ENCODE measurements around the gene SRPK2. TPM values are rescaled to one million over a fixed set of nuclear protein-coding genes. Genes with fewer than 3 reads are reported as not detected.
"Not testable (repeated sequence)": the region's sequence is repeated elsewhere in the genome, so short reads cannot be mapped to it uniquely, and the experiment has no call there.

SRPK2 gene
- polyA plus RNA-seq, 1 donor, result 26.7 TPM

DNA sequence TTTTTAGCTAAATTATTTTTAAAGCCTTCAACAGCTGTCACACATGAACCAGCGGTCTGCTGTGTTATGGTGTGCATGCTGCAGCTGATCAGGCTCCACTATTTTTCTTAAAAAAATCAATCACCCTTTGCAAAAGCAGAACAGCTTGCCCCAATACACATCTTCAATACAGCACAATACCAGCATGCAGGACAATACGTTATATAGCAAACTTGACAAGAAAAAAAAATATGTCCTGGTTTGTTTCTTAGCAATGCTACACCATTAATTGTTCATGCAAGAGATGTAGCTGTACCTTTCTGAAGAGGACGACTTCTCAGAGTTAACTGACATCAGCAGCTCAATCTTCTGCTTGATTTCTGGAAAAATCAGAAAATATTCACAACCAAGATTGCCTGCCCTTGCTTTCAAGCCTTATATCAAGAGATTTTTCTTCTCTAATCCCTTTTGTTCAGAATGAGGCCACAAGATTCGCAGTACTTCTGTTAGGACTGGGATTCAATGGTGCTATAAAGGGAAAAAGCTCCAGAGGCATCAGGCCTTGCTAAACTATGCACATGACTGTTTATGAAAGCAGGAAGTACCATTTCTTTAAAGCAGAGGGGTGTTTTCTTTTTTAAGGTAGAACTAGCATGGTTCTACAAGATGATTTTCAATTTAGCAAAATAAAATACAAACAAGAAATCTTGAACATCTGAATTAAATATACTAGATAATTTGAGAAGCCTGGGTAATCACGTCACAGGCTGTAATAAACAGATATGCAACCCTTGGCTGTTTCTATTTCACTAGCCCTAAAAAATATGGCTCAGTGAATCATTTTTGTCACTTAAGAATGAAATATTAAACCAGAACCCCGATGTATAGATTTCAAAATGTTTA, 120.0 kb downstream of the SRPK2 start:
- no CpG with 5 or more reads among the region's 6 CpGs for WGBS (ENCODE audit: insufficient coverage, low lambda C conversion rate)
- H3K27me3 ChIP-seq (ENCODE audit: control insufficient read depth, insufficient read depth, low read length), result no peaks in the 10 kb centered on the region
- peak overlapping the region; percentile 44 for H3K4me3 ChIP-seq (ENCODE audit: low read length)
- peak overlapping the region; percentile 77 for H3K27ac ChIP-seq (ENCODE audit: low read length)
- H3K36me3 ChIP-seq (ENCODE audit: control insufficient read depth, insufficient read depth, low read length), result no peaks in the 10 kb centered on the region
- H3K9me3 ChIP-seq (ENCODE audit: control insufficient read depth, low read depth, low read length), result no peaks in the 10 kb centered on the region
- H3K4me1 ChIP-seq (ENCODE audit: control insufficient read depth, insufficient read depth, low read length), result peaks cover 5% of the 10 kb centered on the region
- peak; percentile 37 to 83 for DNase-seq

DNA sequence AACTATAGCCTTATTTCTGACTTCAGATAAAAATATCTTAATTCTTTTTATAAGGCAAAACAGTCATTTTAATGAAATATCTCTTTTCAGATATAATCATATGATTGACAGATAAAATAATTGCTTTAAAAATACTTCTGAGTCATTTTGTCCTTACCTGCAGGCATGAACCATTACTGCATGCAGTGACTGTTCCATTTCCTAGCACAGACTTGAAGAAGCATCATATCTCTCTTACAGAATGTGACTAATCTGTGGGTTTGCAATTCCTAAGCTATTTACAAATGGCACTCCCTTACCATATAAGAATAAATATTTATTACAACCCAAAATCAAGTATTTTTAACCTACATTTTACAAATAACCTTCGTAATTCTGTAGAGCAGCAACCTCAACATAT, 120.7 kb downstream of the SRPK2 start:
- no peaks in the 10 kb centered on the region for H3K27me3 ChIP-seq (ENCODE audit: control insufficient read depth, insufficient read depth, low read length)
- H3K27ac ChIP-seq (ENCODE audit: low read length), result peak overlapping the region; percentile 77
- WGBS (ENCODE audit: insufficient coverage, low lambda C conversion rate), result 50% methylated on average over 1 of the region's 1 CpG
- H3K9me3 ChIP-seq (ENCODE audit: control insufficient read depth, low read depth, low read length), result no peaks in the 10 kb centered on the region
- no peaks in the 10 kb centered on the region for H3K36me3 ChIP-seq (ENCODE audit: control insufficient read depth, insufficient read depth, low read length)
- H3K4me1 ChIP-seq (ENCODE audit: control insufficient read depth, insufficient read depth, low read length), result peaks cover 5% of the 10 kb centered on the region
- H3K4me3 ChIP-seq (ENCODE audit: low read length), result peak overlapping the region; percentile 44
- no peak for DNase-seq

GRCh38 chr7:105267244-105267643, 121.5 kb downstream of the SRPK2 start:
- Histone ChIP-seq H3K4me1 (ENCODE audit: control insufficient read depth, insufficient read depth, low read length) (peaks cover 5% of the 10 kb centered on the region), H3K9me3 (ENCODE audit: control insufficient read depth, low read depth, low read length) (no peaks in the 10 kb centered on the region), H3K4me3 (ENCODE audit: low read length) (no peak overlapping the region), H3K27me3 (ENCODE audit: control insufficient read depth, insufficient read depth, low read length) (no peaks in the 10 kb centered on the region), H3K36me3 (ENCODE audit: control insufficient read depth, insufficient read depth, low read length) (no peaks in the 10 kb centered on the region), H3K27ac (ENCODE audit: low read length) (peak overlapping the region; percentile 77)
- no CpG with 5 or more reads among the region's 1 CpG for whole genome bisulfite sequencing (ENCODE audit: insufficient coverage, low lambda C conversion rate)
- no peak for DNase-seq

- H3K27me3 ChIP-seq (ENCODE audit: control insufficient read depth, insufficient read depth, low read length), result no peaks in the 10 kb centered on the region
- no peak overlapping the region for H3K4me3 ChIP-seq (ENCODE audit: low read length)
- H3K4me1 ChIP-seq (ENCODE audit: control insufficient read depth, insufficient read depth, low read length), result peaks cover 5% of the 10 kb centered on the region
- no peak for DNase-seq
- no CpG with 5 or more reads among the region's 1 CpG for WGBS (ENCODE audit: insufficient coverage, low lambda C conversion rate)
- no peaks in the 10 kb centered on the region for H3K36me3 ChIP-seq (ENCODE audit: control insufficient read depth, insufficient read depth, low read length)
- H3K9me3 ChIP-seq (ENCODE audit: control insufficient read depth, low read depth, low read length), result no peaks in the 10 kb centered on the region
- no peak overlapping the region for H3K27ac ChIP-seq (ENCODE audit: low read length)
These were observed 124.0 kb downstream of the SRPK2 start for GRCh38 chr7:105264707-105265106.

DNA sequence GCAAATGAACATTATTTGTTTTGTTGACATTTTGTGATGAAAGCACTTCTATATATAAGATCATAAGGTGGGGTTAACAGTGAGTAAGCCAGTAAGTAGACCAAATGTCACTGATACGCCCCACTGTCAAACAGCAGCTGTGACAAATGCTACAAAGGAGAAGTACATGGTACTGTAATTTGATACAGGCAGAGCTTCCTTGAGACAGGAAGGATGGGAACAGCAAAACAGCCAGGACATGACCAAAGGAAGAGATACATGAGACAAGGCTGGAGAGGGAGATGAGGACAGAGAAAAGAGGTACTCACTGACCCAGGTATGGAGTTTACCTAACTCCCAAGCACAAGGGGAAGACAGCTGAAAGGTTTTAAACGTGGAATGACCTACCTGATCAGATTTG, 127.0 kb downstream of the SRPK2 start:
- no CpG with 5 or more reads among the region's 2 CpGs for WGBS (ENCODE audit: insufficient coverage, low lambda C conversion rate)
- peak in 1 of 2 donors; percentile 38 for DNase-seq
- no peak overlapping the region for H3K27ac ChIP-seq (ENCODE audit: low read length)

DNA sequence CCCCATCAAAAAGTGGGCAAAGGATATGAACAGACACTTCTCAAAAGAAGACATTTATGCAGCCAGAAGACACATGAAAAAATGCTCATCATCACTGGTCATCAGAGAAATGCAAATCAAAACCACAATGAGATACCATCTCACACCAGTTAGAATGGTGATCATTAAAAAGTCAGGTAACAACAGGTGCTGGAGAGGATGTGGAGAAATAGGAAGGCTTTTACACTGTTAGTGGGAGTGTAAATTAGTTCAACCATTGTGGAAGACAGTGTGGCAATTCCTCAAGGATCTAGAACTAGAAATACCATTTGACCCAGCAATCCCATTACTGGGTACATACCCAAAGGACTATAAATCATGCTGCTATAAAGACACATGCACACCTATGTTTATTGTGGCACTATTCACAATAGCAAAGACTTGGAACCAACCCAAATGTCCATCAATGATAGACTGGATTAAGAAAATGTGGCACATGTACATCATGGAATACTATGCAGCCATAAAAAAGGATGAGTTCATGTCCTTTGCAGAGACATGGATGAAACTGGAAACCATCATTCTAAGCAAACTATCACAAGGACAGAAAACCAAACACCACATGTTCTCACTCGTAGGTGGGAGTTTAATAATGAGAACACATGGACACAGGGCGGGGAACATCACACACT, 128.4 kb downstream of the SRPK2 start:
- H3K36me3 ChIP-seq (ENCODE audit: control insufficient read depth, insufficient read depth, low read length); H3K27me3 ChIP-seq (ENCODE audit: control insufficient read depth, insufficient read depth, low read length); H3K27ac ChIP-seq (ENCODE audit: low read length); H3K9me3 ChIP-seq (ENCODE audit: control insufficient read depth, low read depth, low read length); H3K4me1 ChIP-seq (ENCODE audit: control insufficient read depth, insufficient read depth, low read length); DNase-seq; H3K4me3 ChIP-seq (ENCODE audit: low read length): not testable (repeated sequence)
- no CpG with 5 or more reads among the region's 2 CpGs for WGBS (ENCODE audit: insufficient coverage, low lambda C conversion rate)

More for the DNA sequence above, 127.0 kb downstream of the SRPK2 start:
- no peaks in the 10 kb centered on the region for H3K27me3 ChIP-seq (ENCODE audit: control insufficient read depth, insufficient read depth, low read length)
- H3K9me3 ChIP-seq (ENCODE audit: control insufficient read depth, low read depth, low read length), result no peaks in the 10 kb centered on the region
- no peaks in the 10 kb centered on the region for H3K36me3 ChIP-seq (ENCODE audit: control insufficient read depth, insufficient read depth, low read length)
- H3K4me1 ChIP-seq (ENCODE audit: control insufficient read depth, insufficient read depth, low read length), result no peaks in the 10 kb centered on the region
- H3K4me3 ChIP-seq (ENCODE audit: low read length), result no peak overlapping the region

- DNase-seq; H3K4me1 ChIP-seq (ENCODE audit: control insufficient read depth, insufficient read depth, low read length); H3K36me3 ChIP-seq (ENCODE audit: control insufficient read depth, insufficient read depth, low read length); H3K27me3 ChIP-seq (ENCODE audit: control insufficient read depth, insufficient read depth, low read length); H3K4me3 ChIP-seq (ENCODE audit: low read length); H3K27ac ChIP-seq (ENCODE audit: low read length); H3K9me3 ChIP-seq (ENCODE audit: control insufficient read depth, low read depth, low read length): not testable (repeated sequence)
These were observed 129.8 kb downstream of the SRPK2 start for GRCh38 chr7:105258919-105259318.

GRCh38 chr7:105257338-105257737, 131.4 kb downstream of the SRPK2 start:
- no peak overlapping the region for H3K4me3 ChIP-seq (ENCODE audit: low read length)
- DNase-seq, result no peak

GRCh38 chr7:105256761-105257231, 131.9 kb downstream of the SRPK2 start:
- WGBS (ENCODE audit: insufficient coverage, low lambda C conversion rate), result no CpG with 5 or more reads among the region's 2 CpGs
- H3K4me1 ChIP-seq (ENCODE audit: control insufficient read depth, insufficient read depth, low read length), result no peaks in the 10 kb centered on the region
- no peaks in the 10 kb centered on the region for H3K36me3 ChIP-seq (ENCODE audit: control insufficient read depth, insufficient read depth, low read length)
- DNase-seq, result no peak
- no peaks in the 10 kb centered on the region for H3K27me3 ChIP-seq (ENCODE audit: control insufficient read depth, insufficient read depth, low read length)
- no peak overlapping the region for H3K27ac ChIP-seq (ENCODE audit: low read length)
- no peak overlapping the region for H3K4me3 ChIP-seq (ENCODE audit: low read length)
- no peaks in the 10 kb centered on the region for H3K9me3 ChIP-seq (ENCODE audit: control insufficient read depth, low read depth, low read length)

More at GRCh38 chr7:105257338-105257737, 131.4 kb downstream of the SRPK2 start:
- Histone ChIP-seq H3K27ac (ENCODE audit: low read length) (no peak overlapping the region), H3K27me3 (ENCODE audit: control insufficient read depth, insufficient read depth, low read length) (no peaks in the 10 kb centered on the region), H3K36me3 (ENCODE audit: control insufficient read depth, insufficient read depth, low read length) (no peaks in the 10 kb centered on the region), H3K9me3 (ENCODE audit: control insufficient read depth, low read depth, low read length) (no peaks in the 10 kb centered on the region), H3K4me1 (ENCODE audit: control insufficient read depth, insufficient read depth, low read length) (no peaks in the 10 kb centered on the region)
- 0% methylated on average over 1 of the region's 1 CpG for WGBS (ENCODE audit: insufficient coverage, low lambda C conversion rate)

- H3K27me3 ChIP-seq (ENCODE audit: control insufficient read depth, insufficient read depth, low read length), result no peaks in the 10 kb centered on the region
- no peaks in the 10 kb centered on the region for H3K4me1 ChIP-seq (ENCODE audit: control insufficient read depth, insufficient read depth, low read length)
- 90% methylated on average over 2 of the region's 3 CpGs for WGBS (ENCODE audit: insufficient coverage, low lambda C conversion rate)
- DNase-seq, result no peak
- no peak overlapping the region for H3K4me3 ChIP-seq (ENCODE audit: low read length)
- no peaks in the 10 kb centered on the region for H3K36me3 ChIP-seq (ENCODE audit: control insufficient read depth, insufficient read depth, low read length)
- no peaks in the 10 kb centered on the region for H3K9me3 ChIP-seq (ENCODE audit: control insufficient read depth, low read depth, low read length)
- no peak overlapping the region for H3K27ac ChIP-seq (ENCODE audit: low read length)
These were observed 138.0 kb downstream of the SRPK2 start for GRCh38 chr7:105250706-105251105.
